Heart left ventricle (tissue), 13 donors: Measurements from ENCODE around the gene CELF2.

Experiments
- POLR2A ChIP-seq, 2 donors: fragments of 450-650 bp; IDR thresholded peaks; one replicate each; pipeline ENCODE4 v1.6.1; 2017; ENCODE audit warnings: antibody characterized with exemption in 2 of 2, mild to moderate bottlenecking in 2 of 2, moderate library complexity in 2 of 2
- TF ChIP-seq, protein P1 (sequence below), 12 donors: fragments of 200-600 bp; sonication (generic) in 4 of 12; IDR thresholded peaks; one replicate each; pipeline versions ENCODE4 v1.5.0 to v1.8.0; 2018 to 2022; ENCODE audit warnings: antibody characterized with exemption in 12 of 12, mild to moderate bottlenecking in 5 of 12
- donor health status: ischemic (EF 13 %, LVEDD 7.1; RV severe dilation, severe dysfunction).
- donor health status: DM: no; HTN: yes; CAD: no.
- donor health status: DM: no; HTN: no; CAD: no.
- donor health status: ischemic (EF 25% LVEDD 6.9; RV normal size, moderate dysfunction).
- donor health status: ischemic (EF 25% LVEDD 5.7; RV mildly dilated, moderate dysfunction).
- donor health status: ischemic (EF 35%, LVEDD 5.7; RV mildly dilated, moderate dysfunction).
- donor health status: nonischemic (EF 11% LVEDD 7.7; RV severe dilation, severe dysfunction).
- donor health status: DM: yes; HTN: yes; CAD: no.
- donor health status: PGD.
- donor health status: ischemic (EF 29% LVEDD 5.4; RV normal size, mild dysfunction).
- donor health status: nonischemic (EF 23%, LVEDD 6.1; RV moderate dilation, normal function).

DNA sequence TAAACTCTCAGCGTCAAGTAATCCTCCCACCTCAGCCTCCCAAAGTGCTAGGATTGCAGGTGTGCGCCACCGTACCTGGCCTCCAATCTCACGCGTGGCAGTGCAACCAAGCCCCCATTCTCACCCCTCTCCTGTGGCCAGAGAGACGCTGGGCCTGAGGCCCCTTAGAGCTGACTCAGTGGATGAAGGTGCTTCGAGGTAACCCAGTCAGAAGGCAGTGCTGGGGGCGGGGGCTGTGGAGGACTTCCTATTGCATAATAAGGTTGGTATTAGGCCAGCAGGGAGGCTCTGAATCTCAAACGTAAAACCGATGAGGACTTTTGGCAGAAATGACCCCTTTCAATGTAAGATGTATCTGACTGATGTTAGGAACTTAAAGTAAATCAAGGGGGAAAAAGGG is 364.5 kb downstream of the CELF2 start:
- TF ChIP-seq, protein P1, sequence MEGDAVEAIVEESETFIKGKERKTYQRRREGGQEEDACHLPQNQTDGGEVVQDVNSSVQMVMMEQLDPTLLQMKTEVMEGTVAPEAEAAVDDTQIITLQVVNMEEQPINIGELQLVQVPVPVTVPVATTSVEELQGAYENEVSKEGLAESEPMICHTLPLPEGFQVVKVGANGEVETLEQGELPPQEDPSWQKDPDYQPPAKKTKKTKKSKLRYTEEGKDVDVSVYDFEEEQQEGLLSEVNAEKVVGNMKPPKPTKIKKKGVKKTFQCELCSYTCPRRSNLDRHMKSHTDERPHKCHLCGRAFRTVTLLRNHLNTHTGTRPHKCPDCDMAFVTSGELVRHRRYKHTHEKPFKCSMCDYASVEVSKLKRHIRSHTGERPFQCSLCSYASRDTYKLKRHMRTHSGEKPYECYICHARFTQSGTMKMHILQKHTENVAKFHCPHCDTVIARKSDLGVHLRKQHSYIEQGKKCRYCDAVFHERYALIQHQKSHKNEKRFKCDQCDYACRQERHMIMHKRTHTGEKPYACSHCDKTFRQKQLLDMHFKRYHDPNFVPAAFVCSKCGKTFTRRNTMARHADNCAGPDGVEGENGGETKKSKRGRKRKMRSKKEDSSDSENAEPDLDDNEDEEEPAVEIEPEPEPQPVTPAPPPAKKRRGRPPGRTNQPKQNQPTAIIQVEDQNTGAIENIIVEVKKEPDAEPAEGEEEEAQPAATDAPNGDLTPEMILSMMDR (IDR thresholded peaks at IDR 0.05) = no peak
- no peak for TF ChIP-seq POLR2A (IDR thresholded peaks at IDR 0.05)
